NCI-H526 treated with DMSO at 0.1 percent for 48 hours (cell line): ENCODE results near the gene BAX.

ENCODE experiments used
- DNase-seq: peaks from one replicate; lab custom pipeline; 2025; lab: John Stamatoyannopoulos, UW

Gene BAX

DNA sequence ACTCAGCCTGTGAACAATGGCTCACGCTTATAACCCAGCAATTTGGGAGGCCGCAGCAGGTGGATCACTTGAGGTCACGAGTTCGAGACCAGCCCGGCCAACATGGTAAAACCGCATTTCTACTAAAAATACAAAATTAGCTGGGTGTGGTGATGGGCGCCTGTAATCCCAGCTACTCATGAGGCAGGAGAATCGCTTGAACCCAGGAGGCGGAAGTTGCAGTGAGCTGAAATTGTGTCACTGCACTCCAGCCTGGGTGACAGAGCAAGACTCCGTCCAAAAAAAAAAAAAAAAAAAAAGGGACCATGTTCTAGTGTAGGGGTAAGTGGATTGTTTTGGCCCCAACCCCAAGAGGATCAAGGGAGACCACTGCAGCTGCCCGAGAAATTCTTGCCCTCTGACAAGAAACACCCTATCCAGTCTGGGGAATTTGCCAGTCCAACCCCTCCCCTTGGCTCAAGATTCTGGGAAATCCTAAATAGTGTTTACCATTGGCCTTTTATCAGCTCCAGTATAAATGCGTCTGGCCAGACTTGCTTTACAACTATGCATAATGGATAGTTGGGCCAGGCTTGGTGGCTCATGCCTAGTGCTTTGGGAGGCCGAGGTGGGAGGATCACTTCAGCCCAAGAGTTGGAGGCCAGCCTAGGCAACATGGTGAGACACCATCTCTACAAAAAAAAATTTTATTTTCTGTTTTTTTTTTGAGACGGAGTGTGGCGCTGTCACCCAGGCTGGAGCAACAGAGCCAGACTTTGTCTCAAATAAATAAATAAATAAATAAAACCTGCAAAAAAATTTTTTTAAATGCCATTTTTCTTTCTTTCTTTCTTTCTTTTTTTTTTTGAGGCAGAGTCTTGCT, 26.3 kb upstream of the BAX start:
- no peak for DNase-seq

DNA sequence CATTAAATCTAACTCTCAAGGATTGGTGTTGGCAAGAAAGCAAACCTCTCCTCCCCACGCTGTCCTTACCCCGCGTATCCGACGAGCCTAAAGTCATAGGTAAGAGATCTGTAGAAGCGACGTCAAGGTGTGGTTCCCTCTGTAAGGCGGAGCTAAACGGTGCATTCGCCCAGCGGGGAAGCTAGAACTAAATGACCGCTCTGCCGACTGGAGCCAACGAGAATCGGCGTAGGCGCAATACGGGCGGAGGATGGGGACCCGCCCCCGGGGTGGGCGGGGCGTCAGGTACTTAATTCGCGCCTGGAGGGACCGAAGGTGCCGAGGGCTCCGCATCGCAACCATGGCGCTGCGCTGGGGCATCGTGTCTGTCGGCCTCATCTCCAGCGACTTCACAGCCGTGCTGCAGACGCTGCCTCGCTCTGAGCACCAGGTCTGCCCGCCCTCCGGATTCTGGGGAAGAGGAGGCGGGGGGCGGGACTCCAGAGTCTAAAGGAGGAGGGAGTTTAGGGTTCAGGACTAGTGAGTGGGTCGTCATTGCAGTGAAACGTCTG, 21.2 kb upstream of the BAX start, which contains the start of gene DHDH:
DHDH (plus strand) TSS at position 318 of the 551 bp plus-strand sequence; CDS start at position 341, 23 bp downstream.
- peak; percentile 89 for DNase-seq

DNA sequence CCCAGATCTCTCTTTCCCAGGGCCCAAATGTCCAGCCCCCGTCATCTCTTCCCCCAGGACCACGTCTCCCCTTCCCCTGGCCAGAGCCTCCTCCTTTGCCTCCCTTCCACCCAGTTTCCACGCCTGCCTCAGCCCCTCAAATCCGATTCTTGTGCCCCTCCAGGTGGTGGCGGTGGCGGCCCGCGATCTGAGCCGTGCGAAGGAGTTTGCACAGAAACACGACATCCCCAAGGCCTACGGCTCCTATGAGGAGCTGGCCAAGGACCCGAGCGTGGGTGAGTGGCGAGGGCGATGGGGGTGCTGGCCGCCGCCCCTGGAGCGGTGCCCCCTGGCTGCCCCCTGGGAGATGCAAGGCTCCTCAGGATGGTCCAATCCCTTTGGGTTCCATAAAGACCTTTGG, 19.8 kb upstream of the BAX start:
- no peak for DNase-seq

DNA sequence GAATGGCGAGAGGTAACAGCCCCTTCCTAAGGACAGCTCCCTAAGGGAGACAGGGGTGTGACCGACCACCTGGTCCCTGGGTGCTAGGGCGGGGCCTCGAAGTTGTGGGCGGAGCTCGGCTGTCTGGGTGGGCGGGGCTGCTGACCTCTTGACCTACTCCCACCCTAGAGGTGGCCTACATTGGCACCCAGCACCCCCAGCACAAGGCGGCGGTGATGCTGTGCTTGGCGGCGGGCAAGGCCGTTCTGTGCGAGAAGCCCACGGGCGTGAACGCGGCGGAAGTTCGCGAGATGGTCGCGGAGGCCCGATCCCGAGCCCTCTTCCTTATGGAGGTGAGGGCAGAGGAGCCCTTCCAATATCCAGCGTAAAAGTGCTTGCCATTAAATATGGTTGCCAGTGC, 18.8 kb upstream of the BAX start:
- no peak for DNase-seq

DNA sequence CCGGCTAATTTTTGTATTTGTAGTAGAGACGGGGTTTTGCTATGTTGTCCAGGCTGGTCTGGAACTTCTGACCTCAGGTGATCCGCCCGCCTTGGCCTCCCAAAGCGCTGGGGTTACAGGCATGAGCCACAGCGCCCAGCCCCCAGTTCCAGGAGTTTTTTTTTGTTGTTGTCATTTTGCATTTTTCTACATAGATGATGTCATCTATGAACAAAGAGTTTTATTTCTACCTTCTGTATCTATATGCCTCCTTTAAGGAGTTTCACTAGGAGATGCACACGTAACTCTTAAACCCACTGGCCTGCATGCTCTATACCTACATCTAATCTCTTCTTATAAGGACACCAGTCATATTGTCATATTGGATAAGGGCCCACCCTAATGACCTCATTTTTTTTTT, 16.4 kb upstream of the BAX start:
- no peak for DNase-seq

DNA sequence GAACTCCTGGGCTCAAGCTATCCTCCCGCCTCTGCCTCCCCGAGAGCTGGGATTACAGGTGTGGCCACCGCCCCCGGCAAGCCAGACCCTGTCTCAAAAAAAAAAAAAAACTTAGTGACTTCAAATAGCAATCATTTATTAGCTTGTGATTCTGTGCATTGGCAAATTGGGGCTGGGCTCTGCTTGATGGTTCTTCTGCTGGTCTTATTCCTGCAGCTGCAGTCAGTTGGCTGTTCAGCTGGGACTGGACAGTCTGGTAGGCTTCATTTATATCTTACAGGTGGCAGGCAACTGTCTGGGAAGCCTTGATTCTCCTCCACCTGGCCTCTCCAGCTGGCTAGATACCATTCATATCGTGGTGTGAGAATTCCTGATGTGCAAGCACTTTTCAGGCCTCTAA, 13.8 kb upstream of the BAX start:
- no peak for DNase-seq

DNA sequence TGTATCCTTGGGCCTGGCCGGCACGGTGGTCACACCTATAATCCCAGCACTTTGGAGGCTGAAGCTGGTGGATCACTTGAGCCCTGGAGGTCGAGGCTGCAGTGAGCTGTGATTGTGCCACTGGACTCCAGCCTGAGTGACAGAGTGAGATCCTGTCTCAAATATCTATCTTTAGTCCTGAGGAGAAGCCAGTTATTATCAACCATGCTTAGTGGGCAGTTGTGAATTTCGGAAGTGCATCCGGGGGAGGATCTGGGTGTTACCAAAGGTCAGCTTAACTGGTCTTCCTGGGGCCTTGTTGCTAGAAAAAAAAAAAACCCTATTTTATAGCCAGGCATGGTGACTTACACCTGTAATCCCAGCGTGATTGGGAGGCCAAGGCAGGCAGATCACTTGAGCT, 11.6 kb upstream of the BAX start:
- no peak for DNase-seq

DNA sequence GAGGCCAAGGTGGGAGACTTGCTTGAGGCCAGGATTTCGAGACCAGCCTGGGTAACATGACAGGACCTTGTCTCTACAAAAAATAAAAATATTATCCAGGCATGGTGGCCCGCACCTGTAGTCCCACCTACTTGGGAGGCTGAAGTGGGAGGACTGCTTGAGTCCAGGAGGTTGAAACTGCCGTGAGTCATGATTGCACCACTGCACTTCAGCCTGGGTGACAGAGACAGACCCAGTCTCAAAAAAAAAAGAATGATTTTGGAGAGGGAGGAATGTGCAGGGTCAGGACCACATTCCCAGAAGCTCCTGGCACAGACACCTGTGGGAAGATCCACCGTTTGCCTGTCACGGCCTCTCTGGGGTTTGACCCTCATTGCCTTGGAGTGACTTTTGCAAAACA, 9.3 kb upstream of the BAX start:
- DNase-seq = no peak

DNA sequence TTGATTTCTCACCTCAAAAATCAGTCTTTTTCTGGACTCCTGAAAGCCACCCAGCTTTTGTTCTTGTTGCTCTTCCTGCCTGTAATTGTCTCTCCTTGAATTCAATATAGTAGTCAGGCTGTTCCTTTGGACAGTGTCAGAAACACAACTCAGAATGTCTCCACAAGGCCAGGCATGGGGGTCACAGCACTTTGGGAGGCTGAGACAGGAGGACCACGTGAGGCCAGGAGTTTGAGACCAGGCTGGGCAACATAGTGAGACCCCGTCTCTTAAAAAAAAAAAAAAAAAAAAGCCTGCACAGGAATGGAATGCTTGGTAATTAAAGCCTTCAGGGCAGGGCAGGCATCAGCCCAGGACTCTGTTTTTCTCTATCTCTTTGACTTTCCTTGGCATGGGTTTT, 8.9 kb upstream of the BAX start:
- DNase-seq = no peak

DNA sequence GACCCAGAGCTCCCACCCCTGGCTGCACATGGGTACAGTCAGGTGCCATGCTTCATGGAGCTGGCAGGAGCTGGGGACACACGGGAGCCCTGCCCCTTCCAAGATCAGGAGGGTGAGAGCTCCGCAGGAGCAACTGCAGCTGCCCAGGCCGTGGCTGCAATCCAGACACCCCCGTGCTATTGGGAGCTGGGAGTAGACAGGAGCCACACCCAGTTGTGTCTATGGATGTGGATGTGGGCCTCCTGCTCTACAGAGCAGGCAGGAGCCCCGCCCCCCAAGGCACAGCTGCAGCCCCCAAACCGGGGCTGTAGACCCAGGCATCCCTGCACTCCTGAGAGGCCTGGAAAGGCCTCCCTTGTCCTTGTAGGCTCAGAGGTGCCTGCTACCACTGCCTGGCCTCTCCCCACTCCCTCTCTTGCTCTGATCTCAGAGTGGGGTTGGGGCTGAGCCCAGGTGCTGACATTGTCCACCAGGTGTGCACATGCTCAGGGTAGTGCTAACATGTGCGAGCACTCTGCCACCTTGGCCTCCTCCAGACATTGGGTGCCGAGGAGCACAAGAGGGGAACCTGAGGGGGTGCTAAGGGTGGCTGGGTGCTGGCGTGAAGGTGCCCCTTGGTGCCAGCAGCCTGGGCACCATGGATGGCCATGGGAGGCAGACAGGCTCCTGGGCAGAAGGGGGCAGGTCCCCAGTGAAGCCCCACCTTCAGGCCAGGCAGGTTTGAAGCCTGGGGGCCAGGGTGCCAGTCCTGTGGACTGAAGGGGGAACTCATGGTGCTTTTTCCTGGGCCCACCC, 8.0 kb upstream of the BAX start:
- no peak for DNase-seq

DNA sequence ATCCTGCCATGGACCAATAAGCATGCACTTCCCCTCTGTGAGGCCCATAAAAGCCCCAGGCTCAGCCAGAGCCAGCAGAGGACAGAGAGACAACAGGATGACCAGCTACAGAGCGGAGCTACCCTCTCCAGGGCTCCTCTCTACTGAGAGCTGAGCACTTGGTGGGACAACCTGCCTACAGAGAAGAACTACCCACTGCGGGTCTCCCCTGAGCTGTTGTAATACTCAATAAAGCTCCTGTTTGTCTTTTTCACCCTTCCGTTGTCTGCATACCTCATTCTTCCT, 7.5 kb upstream of the BAX start:
- DNase-seq = no peak

DNA sequence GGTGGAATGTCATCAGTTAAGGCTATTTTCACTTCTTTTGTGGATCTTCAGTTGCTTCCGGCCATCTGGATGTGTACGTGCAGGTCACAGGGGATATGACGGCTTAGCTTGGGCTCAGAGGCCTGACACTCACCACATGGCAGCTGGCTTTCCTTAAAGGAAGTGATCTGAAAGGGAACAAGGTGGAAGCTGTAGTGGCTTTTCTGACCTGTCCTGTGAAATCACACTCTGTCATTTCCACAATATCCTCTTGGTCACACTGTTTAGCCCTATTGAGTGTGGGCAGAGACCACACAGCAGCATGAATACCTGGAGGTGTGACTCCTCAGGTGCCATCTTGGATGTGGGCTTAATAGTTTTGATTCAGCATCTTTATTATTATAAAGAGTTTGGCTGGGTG, 4.5 kb upstream of the BAX start:
- no peak for DNase-seq

DNA sequence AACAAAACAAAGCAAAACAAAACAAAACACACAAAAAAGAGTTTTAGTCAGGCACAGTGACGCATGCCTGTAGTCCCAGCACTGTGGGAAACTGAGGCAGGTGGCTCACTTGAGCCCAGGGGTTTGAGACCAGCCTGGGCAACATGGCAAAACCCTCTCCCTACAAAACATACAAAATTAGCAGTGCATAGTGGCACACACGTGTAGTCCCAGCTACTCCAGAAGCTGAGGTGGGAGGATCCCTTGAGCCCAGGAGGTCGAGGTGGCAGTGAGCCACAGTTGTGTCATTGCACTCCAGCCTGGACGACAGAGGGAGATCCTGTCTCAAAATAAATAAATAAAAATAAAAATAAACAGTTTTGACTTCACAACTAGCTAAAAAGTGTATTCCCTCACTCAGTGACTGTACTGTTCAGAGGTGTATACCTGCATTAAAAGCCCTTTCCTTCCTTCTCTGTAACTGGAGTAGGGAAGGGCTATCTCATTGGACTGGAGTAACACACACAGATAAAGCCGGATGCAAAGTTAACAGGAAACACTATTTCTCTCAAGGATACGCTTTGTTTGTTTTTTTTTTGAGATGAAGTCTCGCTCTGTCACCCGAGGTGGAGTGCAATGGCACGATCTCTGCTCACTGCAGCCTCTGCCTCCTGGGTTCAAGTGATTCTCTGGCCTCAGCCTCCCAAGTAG, 3.7 kb upstream of the BAX start:
- no peak for DNase-seq

DNA sequence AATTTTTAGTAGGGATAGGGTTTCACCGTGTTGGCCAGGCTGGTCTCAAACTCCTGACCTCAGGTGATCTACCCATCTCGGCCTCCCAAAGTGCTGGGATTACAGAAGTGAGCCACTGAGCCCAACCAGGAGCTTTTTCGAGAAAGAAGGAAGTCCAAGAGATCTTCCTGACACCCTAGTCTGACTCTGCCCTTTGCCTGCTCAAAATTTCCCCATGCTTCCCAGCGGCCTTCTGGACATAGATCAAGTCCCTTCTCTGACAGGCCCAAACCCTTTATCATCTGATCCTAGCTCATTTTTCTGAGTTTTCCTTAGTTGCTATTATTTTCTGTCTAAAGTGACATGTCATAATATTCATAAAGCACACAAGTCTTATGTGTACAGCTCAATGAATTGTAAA, 1.5 kb upstream of the BAX start:
- DNase-seq = no peak

DNA sequence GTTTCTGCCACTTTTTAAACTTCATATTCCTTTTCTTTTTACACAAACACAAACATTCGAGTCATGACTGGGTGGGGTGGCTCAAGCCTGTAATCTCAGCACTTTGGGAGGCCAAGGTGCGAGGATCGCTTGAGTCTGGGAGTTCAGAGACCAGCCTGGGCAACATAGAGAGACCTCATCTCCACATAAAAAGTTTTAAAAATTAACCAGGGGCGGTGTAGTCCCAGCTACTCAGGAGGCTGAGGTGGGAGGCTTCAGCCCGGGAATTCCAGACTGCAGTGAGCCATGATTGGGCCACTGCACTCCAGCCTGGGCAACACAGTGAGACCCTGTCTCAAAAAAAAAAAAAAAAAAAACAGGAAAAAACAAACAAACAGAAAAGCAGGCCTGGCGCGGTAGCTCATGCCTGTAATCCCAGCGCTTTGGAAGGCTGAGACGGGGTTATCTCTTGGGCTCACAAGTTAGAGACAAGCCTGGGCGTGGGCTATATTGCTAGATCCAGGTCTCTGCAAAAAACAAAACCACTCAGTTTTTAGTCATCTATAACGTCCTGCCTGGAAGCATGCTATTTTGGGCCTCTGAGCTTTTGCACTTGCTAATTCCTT, 583 bp upstream of the BAX start:
- no peak for DNase-seq

DNA sequence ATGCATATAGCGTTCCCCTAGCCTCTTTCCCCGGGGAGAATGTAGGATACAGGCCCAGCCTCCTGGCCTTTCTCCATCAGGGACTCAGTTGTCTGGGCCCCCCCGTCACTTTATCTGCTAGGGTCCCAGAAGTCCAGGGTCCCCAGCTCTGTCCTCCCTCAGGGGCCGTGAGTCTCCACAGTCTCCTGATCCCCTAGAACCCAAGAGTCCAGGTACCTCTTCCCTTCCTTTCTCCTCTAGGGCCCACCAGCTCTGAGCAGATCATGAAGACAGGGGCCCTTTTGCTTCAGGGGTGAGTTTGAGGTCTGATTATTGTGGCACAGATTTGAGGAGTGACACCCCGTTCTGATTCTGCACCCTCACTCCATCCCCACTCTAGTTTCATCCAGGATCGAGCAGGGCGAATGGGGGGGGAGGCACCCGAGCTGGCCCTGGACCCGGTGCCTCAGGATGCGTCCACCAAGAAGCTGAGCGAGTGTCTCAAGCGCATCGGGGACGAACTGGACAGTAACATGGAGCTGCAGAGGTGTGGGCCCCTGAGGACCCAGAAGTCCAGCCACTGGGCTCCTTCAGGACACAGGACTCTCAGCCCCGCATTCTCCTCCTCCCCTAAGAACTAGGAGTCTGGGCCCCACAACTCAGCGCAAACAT, 758 bp downstream of the BAX start:
- DNase-seq = no peak

DNA sequence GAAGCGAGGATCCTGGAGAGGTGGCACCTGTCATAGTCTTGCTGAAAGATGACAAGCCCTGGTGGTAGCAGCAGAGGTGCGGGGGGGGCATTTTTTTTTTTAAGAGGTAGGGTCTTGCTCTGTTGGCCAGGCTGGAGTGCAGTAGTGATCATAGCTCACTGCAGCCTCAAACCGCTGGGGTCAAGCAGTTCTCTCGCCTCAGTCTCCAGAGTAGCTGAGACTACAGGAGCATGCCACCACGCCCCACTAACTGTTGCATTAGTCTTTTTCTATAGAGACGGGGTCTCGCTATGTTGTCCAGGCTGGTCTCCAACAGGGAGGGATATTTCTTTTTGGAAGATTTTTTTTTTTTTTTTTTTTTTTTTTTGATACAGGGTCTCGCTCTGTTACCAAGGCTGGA, 3.3 kb downstream of the BAX start:
- no peak for DNase-seq

DNA sequence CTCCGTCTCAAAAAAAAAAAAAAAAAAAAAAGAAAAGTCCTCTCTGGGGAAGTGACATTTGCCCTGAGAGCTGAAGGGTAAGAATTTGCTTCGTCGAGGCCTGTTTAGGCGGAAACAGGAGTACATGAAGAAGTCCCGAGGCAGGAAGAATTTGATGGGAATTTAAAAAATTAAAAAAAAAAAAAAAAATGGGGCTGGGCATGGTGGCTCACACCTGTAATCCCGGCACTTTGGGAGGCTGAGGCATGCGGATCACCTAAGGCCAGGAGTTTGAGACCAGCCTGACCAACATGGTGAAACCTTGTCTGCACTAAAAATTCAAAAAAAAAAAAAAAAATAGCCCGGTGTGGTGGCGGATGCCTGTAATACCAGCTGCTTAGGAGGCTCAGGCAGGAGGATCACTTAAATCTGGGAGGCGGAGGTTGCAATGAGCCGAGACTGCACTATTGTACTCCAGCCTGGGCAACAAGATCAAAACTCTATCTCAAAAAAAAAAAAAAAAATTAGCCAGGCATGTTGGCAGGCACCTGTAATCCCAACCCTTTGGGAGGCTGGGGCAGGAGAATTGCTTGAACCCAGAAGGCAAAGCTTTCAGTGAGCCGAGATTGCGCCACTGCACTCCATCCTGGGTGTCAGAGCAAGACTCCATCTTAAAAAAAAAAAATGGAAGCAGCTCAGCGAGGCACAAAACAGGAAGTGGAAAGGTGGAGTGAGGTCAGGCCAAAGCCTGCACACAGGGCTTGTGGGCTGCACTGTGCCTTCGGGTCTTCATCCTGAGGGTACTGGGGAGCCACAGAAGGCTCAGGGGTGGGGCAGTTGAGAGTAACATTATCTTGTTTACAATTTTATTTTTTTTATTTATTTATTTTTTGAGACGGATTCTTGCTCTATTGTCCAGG, 4.9 kb downstream of the BAX start:
- DNase-seq = no peak

DNA sequence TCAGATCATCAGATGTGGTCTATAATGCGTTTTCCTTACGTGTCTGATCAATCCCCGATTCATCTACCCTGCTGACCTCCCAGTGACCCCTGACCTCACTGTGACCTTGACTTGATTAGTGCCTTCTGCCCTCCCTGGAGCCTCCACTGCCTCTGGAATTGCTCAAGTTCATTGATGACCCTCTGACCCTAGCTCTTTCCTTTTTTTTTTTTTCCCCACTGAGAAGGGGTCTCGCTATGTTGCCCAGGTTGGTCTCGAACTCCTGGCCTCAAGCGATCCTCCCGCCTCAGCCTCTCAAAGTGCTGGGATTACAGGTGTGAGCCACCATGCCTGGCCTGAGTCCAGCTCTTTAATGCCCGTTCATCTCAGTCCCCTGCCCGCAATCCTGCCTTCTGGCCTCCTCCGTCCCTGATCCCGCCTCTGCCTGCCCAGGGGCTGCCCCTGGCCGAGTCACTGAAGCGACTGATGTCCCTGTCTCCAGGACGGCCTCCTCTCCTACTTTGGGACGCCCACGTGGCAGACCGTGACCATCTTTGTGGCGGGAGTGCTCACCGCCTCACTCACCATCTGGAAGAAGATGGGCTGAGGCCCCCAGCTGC, 6.5 kb downstream of the BAX start:
- DNase-seq = no peak

DNA sequence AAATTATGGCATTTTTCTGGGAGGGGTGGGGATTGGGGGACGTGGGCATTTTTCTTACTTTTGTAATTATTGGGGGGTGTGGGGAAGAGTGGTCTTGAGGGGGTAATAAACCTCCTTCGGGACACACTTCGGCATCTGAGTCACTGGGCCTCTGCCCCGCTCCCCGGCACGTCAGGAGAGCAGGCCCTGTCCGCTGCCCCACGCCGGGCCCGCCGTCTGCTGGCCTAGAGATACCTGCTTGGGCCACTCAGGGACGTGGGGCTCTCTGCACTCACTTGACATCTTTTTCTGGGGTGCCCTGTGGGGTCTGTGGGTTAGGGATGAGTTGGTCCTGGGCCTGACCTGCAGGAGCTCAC, 7.0 kb downstream of the BAX start:
- DNase-seq = no peak
